Measurements from ENCODE around the gene KCNQ5. TPM values are rescaled to one million over a fixed set of nuclear protein-coding genes. Genes with fewer than 3 reads are reported as not detected.

Gene KCNQ5
- total and polyA plus RNA-seq, 10 of the 15 experiments (the other 5 are each of a cell fraction or from before 2014, with no cell fraction given), result 0.60 to 16.2 (median 3.2) TPM

GRCh38 chr6:72619883-72620696 lies 1.8 kb upstream of the KCNQ5 start:
- 1% methylated on average over 31 of the region's 31 CpGs for WGBS (ENCODE audit: insufficient coverage, insufficient replicate concordance, low lambda C conversion rate, missing lambda C conversion rate)
- H3K27ac ChIP-seq (ENCODE audit: control insufficient read depth, insufficient read depth), result peak overlapping the region; percentile 89
- H4K20me1 ChIP-seq (ENCODE audit: control insufficient read depth, insufficient read depth), result no peaks in the 10 kb centered on the region
- H2AFZ ChIP-seq (ENCODE audit: control insufficient read depth, low read depth, low read length), result peak overlapping the region; percentile 9
- in situ Hi-C loops (cut with MboI) (loop anchor here (5.0 kb wide), 2 partner anchors 512 to 562 kb away; no protein-coding TSS in a partner anchor), intact Hi-C loops (cut with micrococcal nuclease; ENCODE audit: unreplicated experiment) (loop anchor here (1.0 to 10.0 kb wide), 4 partner anchors 122 to 707 kb away; no protein-coding TSS in a partner anchor)
- DNase-seq (ENCODE audit: low read depth, low spot score) (peak; percentile 65), FAIRE-seq (peak; percentile 59), ATAC-seq (peak; percentile 59)
- H3K36me3 ChIP-seq (ENCODE audit: control insufficient read depth in 2 of 2, insufficient read depth in 2 of 2, low read length in 1 of 2), result no peaks in the 10 kb centered on the region
- H3K4me3 ChIP-seq, result peak overlapping the region; percentile 100
- no peaks in the 10 kb centered on the region for H3K9me3 ChIP-seq (replicated peaks; ENCODE audit: control insufficient read depth, insufficient read depth, low read length)
- no TSS peak for BruUV-seq (replicated peaks)
- peaks cover 13% of the 10 kb centered on the region for H3K4me1 ChIP-seq (ENCODE audit: control insufficient read depth, insufficient read depth, low read length)
- POLR2A ChIA-PET, result interaction anchor here (0.7 to 3.9 kb wide), 14 partner anchors 8 to 532 kb away, joined by 3 to 41 read pairs (median 4); no protein-coding TSS in a partner anchor
- CTCF ChIA-PET, result interaction anchor here (0.7 to 15.7 kb wide), 25 partner anchors 11 to 896 kb away, joined by 3 to 644 read pairs (median 4); no protein-coding TSS in a partner anchor
- H3K4me2 ChIP-seq (ENCODE audit: control insufficient read depth, insufficient read depth), result peak overlapping the region; percentile 98
- no peaks in the 10 kb centered on the region for H3K27me3 ChIP-seq (replicated peaks in 1 of 2; ENCODE audit: control insufficient read depth in 2 of 2, insufficient read depth in 2 of 2, low read length in 1 of 2)
- peaks cover 40% of the 10 kb centered on the region for H3K79me2 ChIP-seq (ENCODE audit: control insufficient read depth, insufficient read depth, low read length)
- SMC1A ChIA-PET (ENCODE audit: uncharacterized antibody, unreplicated experiment), result interaction anchor here (0.6 to 15.6 kb wide), 39 partner anchors 8 to 561 kb away, joined by 3 to 446 read pairs (median 4); no protein-coding TSS in a partner anchor
- H3K9ac ChIP-seq (ENCODE audit: control insufficient read depth, insufficient read depth, low read length), result peak overlapping the region; percentile 87
- RAD21 ChIA-PET (ENCODE audit: unreplicated experiment), result interaction anchor here (0.7 to 10.4 kb wide), 27 partner anchors 9 to 560 kb away, joined by 3 to 436 read pairs (median 5); no protein-coding TSS in a partner anchor
- TF ChIP-seq SMARCA5 (IDR thresholded peaks at IDR 0.05) (0 out of 2 replicates have a peak, but pooled peaks have one; percentile 37), E4F1 (IDR thresholded peaks at IDR 0.05; ENCODE audit: borderline replicate concordance, partially characterized antibody) (no peak), MYB (IDR thresholded peaks at IDR 0.05; ENCODE audit: borderline replicate concordance, low read depth, low read length) (no peak), WRNIP1 (IDR thresholded peaks at IDR 0.05; ENCODE audit: borderline replicate concordance, low read depth, low read length) (no peak), SUPT20H (IDR thresholded peaks at IDR 0.05; ENCODE audit: borderline replicate concordance, control insufficient read depth, low read depth, low read length) (no peak), CEBPZ (IDR thresholded peaks at IDR 0.05; ENCODE audit: low read depth, low read length) (no peak), HDAC2 (IDR thresholded peaks at IDR 0.05) (no peak)
- TF ChIP-seq, protein P1, sequence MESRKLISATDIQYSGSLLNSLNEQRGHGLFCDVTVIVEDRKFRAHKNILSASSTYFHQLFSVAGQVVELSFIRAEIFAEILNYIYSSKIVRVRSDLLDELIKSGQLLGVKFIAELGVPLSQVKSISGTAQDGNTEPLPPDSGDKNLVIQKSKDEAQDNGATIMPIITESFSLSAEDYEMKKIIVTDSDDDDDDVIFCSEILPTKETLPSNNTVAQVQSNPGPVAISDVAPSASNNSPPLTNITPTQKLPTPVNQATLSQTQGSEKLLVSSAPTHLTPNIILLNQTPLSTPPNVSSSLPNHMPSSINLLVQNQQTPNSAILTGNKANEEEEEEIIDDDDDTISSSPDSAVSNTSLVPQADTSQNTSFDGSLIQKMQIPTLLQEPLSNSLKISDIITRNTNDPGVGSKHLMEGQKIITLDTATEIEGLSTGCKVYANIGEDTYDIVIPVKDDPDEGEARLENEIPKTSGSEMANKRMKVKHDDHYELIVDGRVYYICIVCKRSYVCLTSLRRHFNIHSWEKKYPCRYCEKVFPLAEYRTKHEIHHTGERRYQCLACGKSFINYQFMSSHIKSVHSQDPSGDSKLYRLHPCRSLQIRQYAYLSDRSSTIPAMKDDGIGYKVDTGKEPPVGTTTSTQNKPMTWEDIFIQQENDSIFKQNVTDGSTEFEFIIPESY (IDR thresholded peaks at IDR 0.05), result no peak
- TF ChIP-seq, protein P2, sequence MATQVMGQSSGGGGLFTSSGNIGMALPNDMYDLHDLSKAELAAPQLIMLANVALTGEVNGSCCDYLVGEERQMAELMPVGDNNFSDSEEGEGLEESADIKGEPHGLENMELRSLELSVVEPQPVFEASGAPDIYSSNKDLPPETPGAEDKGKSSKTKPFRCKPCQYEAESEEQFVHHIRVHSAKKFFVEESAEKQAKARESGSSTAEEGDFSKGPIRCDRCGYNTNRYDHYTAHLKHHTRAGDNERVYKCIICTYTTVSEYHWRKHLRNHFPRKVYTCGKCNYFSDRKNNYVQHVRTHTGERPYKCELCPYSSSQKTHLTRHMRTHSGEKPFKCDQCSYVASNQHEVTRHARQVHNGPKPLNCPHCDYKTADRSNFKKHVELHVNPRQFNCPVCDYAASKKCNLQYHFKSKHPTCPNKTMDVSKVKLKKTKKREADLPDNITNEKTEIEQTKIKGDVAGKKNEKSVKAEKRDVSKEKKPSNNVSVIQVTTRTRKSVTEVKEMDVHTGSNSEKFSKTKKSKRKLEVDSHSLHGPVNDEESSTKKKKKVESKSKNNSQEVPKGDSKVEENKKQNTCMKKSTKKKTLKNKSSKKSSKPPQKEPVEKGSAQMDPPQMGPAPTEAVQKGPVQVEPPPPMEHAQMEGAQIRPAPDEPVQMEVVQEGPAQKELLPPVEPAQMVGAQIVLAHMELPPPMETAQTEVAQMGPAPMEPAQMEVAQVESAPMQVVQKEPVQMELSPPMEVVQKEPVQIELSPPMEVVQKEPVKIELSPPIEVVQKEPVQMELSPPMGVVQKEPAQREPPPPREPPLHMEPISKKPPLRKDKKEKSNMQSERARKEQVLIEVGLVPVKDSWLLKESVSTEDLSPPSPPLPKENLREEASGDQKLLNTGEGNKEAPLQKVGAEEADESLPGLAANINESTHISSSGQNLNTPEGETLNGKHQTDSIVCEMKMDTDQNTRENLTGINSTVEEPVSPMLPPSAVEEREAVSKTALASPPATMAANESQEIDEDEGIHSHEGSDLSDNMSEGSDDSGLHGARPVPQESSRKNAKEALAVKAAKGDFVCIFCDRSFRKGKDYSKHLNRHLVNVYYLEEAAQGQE (IDR thresholded peaks at IDR 0.05; ENCODE audit: low read depth, low read length), result no peak; the same call in 1 of the 2 replicates

All from GM12878 (cell line).